ENCODE results near the gene HES1.

Gene HES1

GRCh38 chr3:194167480-194168282 is 31.7 kb downstream of the HES1 start:
- no peak for DNase-seq (ENCODE audit: low spot score)

DNA sequence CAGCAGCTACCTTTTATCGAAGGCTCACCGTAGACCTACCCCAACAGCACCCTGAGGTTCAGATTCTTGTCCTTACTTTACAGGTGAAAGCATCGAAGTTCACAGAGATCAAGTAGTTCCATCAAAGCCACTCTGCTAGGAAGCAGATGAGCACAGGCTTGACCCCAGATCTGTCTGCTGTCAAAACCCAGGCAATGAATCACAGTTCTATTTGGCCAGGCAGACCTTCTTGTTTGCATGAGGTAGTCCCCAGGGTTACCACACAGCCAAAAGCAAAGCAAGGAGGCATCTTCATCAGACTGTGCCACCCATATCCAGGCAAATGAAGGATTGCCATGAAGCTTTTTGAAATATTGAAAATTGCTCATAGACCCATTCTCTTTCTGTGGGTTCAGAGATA is 33.0 kb downstream of the HES1 start:
- no peak for DNase-seq (ENCODE audit: low spot score)

- DNase-seq (ENCODE audit: low spot score) = no peak
These were observed 33.6 kb downstream of the HES1 start for GRCh38 chr3:194169595-194169994.

GRCh38 chr3:194170793-194171192 is 34.8 kb downstream of the HES1 start:
- no peak for DNase-seq (ENCODE audit: low spot score)

GRCh38 chr3:194174406-194174805 is 38.5 kb downstream of the HES1 start:
- no peak for DNase-seq (ENCODE audit: low spot score)

- DNase-seq (ENCODE audit: low spot score) = no peak
These were observed 39.0 kb downstream of the HES1 start for GRCh38 chr3:194174980-194175379.

DNA sequence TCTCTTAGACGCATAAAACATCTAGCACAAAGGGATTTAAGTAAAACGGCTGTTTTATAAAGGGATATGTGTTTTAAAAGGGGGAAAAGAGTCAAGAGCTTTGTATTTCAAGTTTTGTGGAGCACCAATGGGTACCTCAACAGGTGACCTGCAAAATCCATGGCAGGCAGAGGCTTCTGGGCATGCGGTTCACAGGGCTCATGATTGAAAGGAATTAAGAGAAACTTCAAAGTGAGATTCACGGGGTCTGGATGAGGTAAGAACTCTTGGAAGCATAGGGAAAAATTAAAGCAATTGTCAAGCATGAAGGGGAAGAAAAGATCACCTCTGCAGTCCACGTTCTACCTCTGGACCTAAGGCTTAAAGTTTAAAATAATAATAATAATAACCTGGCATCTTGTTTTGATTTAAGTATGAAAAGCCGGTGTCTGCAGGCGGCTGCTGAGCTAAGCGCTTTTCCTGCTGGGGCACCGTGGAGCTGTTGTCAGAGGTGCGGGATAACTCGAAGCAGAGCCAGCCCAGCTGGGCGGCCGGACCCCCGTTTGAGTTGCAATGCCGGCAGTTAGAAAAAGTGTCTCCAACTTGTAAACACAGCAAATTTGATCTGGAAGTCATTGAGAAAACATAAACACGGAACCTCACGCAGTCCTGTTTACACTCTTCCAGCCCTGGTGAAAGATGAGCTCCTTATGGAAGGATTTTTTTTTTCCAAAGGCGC is 40.5 kb downstream of the HES1 start:
- DNase-seq (ENCODE audit: low spot score) = no peak

DNA sequence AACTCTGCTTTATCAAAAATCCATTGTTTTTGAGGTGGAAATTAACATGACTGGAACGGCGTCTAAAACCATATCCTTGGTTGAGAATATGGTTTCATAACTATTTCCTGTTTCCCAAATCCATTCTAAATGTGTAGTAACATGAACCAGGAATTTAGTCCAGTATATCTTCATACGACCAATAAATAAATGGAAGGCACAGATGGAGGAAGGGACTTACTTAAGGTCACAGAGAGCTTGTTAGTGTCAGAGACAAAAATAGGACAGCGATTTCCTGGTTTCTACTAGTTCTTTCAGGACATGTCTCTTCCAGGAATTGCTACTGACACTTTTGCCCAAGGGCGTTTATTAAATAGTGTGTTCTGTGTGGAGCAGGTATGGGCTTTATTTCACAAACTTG is 41.2 kb downstream of the HES1 start:
- no peak for DNase-seq (ENCODE audit: low spot score)

GRCh38 chr3:194178128-194178527 is 42.2 kb downstream of the HES1 start:
- no peak for DNase-seq (ENCODE audit: low spot score)

GRCh38 chr3:194178669-194179068 is 42.7 kb downstream of the HES1 start:
- no peak for DNase-seq (ENCODE audit: low spot score)

DNA sequence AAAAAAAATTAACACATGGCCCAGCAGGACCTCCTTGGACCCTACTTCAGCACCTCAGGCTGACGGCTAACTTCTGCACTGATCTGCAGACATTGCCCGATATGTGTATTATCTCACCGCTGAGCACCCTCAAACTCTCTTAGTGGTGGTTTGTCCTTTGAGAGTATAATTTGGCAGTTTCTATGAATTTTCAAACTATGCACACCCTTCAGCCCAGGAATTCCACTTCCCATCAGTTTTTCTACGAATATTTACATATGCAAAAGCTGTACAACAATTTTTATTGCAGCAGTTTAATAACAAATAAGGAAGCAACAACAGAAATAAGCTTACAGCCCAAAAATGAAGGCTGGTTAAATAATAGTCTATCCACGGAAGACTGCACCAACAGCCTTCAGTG is 44.6 kb downstream of the HES1 start:
- no peak for DNase-seq (ENCODE audit: low spot score)

DNA sequence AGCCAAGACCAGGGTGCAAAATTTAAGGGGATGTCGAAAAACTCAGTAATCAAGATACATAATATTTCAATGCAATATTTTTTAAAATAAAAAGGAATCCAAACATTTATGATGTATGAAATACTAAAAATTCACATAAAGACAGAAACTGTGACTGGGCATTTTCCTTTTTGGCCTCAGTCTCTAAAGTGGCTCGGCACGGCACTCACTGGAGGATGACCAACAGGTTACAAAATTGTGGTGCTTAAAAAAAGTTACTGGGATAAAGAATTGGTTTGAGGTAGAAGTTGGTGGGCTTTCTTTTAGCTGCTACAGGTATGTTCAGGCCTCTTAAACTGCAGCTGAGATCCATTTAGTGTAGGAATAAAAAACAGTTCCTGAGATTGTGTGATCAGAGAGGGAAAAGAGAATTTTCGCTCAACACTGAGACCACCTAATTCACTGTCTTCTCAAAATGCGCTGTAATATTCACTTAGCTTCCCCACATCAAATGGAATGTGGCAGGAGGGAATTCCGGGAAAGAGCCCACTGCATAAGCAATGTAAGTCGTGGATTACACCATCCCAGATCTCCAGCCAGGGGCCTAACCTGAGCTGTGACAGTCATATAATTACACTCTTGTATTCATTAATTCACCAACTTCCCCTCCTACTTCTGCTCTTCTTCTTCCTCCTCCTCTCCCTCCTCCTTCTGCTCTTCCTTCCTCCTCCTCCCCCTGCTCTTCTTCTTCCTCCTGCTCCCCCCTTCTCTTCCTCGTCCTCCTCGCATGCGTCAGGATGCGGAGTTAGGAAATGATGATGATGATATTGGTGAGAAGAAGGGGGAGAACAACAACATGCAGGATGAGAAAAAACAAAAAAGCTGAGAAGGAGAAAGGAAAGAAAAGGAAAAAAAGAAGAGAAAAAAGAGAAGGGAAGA is 45.9 kb downstream of the HES1 start:
- DNase-seq (ENCODE audit: low spot score) = no peak

DNA sequence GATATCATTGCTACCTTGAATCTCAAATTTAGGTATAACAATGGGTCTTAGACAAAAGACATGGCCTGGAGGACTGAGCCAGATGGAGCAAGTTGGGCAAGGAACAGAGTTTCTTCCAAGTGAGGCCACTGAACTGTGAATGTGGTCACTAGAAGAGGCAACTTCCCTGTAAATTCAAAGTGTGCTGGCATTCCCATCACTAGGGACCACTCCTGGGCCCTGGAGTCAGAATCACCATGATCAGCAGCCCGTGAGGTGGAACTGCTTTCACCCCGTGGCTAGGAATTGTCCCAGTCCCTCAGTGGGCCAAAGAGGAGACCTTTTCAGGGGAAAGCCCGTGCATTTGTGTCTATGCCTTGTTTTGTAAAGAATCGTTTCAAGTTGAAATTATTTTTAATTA is 47.3 kb downstream of the HES1 start:
- no peak for DNase-seq (ENCODE audit: low spot score)

DNA sequence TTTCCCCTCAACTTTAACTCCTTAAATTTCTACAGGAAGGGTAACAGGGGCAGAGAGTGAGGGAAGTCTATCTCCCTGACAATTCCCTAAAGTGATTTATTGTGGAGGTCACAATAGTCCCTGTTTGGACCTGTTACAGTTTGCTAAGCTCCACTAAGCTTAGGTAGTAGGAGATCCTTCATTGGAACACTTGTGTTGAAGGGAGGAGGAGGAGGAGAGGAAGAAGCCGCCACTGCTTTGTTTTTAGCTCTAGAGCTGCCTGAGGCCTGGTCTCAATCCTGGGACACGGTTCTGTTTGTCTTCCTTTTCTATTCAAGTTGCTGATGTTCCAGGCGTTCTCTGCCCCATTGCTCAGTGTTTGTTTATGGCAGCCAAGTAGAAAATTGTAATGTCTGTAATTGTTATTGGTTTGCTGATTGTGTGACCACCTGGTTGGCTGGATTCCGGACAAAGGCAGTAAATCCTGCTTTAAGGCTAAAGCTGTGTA is 48.4 kb downstream of the HES1 start:
- no peak for DNase-seq (ENCODE audit: low spot score)

- DNase-seq (ENCODE audit: low spot score) = no peak
These were observed 48.9 kb downstream of the HES1 start for GRCh38 chr3:194184801-194185200.

DNA sequence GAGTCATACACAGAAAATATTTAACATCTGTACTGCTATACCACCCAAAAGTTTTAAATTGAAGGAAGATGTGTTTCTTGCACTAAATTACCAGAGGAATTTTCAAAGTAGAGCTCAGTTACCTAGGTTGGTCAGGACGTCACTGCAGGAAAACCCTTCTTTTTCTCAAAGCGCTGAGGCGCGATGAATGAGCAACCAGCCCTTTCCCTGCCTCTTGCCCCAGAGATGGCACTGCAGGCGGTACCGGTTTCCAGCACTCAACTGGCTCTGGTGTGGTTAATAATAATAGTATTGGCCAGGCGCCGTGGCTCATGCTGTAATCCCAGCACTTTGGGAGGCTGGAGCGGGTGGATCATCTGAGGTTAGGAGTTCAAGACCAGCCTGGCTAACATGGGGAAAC is 49.3 kb downstream of the HES1 start:
- no peak for DNase-seq (ENCODE audit: low spot score)

- no peak for DNase-seq (ENCODE audit: low spot score)
These were observed 51.4 kb downstream of the HES1 start for GRCh38 chr3:194187233-194187944.
